K562 (cell line): ENCODE data around the gene TMEM89. TPM values are rescaled to one million over a fixed set of nuclear protein-coding genes. Genes with fewer than 3 reads are reported as not detected.

Source experiments
- CREB1 ChIP-seq, 2 experiments: sonication (generic) in 1 of 2; formaldehyde crosslinking in 1 of 2; IDR thresholded peaks; 2 replicates each; pipeline versions ENCODE4 v1.6.1 to v1.8.0; 2012 to 2022; ENCODE audit warnings: inconsistent platforms in 1 of 2, mild to moderate bottlenecking in 1 of 2, missing genetic modification reagents in 1 of 2, moderate library complexity in 1 of 2
- FOXK2 ChIP-seq, 2 experiments: fragments of 450-650 bp; IDR thresholded peaks in 1 of 2; conservative IDR thresholded peaks in 1 of 2; 2 replicates each; pipeline ENCODE4 v1.6.1; 2016; ENCODE audit warnings: low read depth in 2 of 2, mild to moderate bottlenecking in 1 of 2
- GABPB2 ChIP-seq: fragments of 250-450 bp; sonication (Bioruptor Pico); conservative IDR thresholded peaks from 2 replicates; pipeline ENCODE4 v1.5.1; 2021; ENCODE audit warnings: mild to moderate bottlenecking
- GTF2F1 ChIP-seq: IDR thresholded peaks from 2 replicates; pipeline ENCODE4 v1.6.1; 2011; ENCODE audit warnings: low read depth, low read length, improper control_type of control experiment
- HEY1 ChIP-seq: fragments of 250-450 bp; sonication (Bioruptor Pico); IDR thresholded peaks from 2 replicates; pipeline ENCODE4 v1.5.0; 2020; ENCODE audit warnings: mild to moderate bottlenecking, moderate library complexity, borderline replicate concordance
- JUN ChIP-seq, 2 experiments: sonication (generic) in 1 of 2; formaldehyde crosslinking in 1 of 2; IDR thresholded peaks; 2 replicates each; pipeline versions ENCODE4 v1.6.1 to v1.8.0; 2012 to 2022; ENCODE audit warnings: borderline replicate concordance in 2 of 2, mild to moderate bottlenecking in 2 of 2, improper control_type of control experiment in 1 of 2, low read depth in 1 of 2, low read length in 1 of 2, missing genetic modification reagents in 1 of 2
- LCOR ChIP-seq: sonication (generic); formaldehyde crosslinking; IDR thresholded peaks from 2 replicates; pipeline ENCODE4 v1.8.0; 2022; ENCODE audit warnings: mild to moderate bottlenecking, missing genetic modification reagents
- MAFG ChIP-seq: fragments of 450-650 bp; conservative IDR thresholded peaks from 2 replicates; pipeline ENCODE4 v1.6.1; 2016; ENCODE audit warnings: missing genetic modification characterization, missing compliant biosample characterization
- MECOM ChIP-seq: fragments of 250-450 bp; sonication (Bioruptor Pico); IDR thresholded peaks from 2 replicates; pipeline ENCODE4 v1.8.0; 2022; ENCODE audit warnings: inconsistent platforms
- NFATC3 ChIP-seq: fragments of 450-650 bp; IDR thresholded peaks from 2 replicates; pipeline ENCODE4 v1.6.1; 2017; ENCODE audit warnings: mild to moderate bottlenecking
- NR1H2 ChIP-seq: sonication (generic); formaldehyde crosslinking; IDR thresholded peaks from 2 replicates; pipeline ENCODE4 v1.4.0; 2020; ENCODE audit warnings: mild to moderate bottlenecking, missing genetic modification reagents
- NR2C1 ChIP-seq, 2 experiments: fragments of 450-650 bp; IDR thresholded peaks; 2 replicates each; pipeline ENCODE4 v1.6.1; 2017; ENCODE audit warnings: mild to moderate bottlenecking in 2 of 2, antibody characterized with exemption in 1 of 2, inconsistent platforms in 1 of 2, missing compliant biosample characterization in 1 of 2, missing genetic modification characterization in 1 of 2
- SMAD4 ChIP-seq: fragments of 250-450 bp; sonication (Bioruptor Pico); conservative IDR thresholded peaks from 2 replicates; pipeline ENCODE4 v1.8.0; 2021; ENCODE audit warnings: inconsistent platforms, mild to moderate bottlenecking, moderate library complexity
- ZBTB17 ChIP-seq: fragments of 450-650 bp; formaldehyde crosslinking; IDR thresholded peaks from 2 replicates; pipeline ENCODE4 v1.4.0; 2020; ENCODE audit warnings: mild to moderate bottlenecking
- ZNF431 ChIP-seq: sonication (generic); formaldehyde crosslinking; IDR thresholded peaks from 2 replicates; pipeline ENCODE4 v1.8.0; 2022; ENCODE audit warnings: mild to moderate bottlenecking, missing genetic modification reagents
- ZNF589 ChIP-seq: fragments of 200-800 bp; sonication (Bioruptor generic); IDR thresholded peaks from 2 replicates; pipeline ENCODE4 v1.6.1; 2016; ENCODE audit warnings: low read depth, missing genetic modification characterization, missing compliant biosample characterization
- polyA plus RNA-seq, 8 experiments: library from polyadenylated mRNA; depleted of rRNA in 4 of 8; stranded (reverse) in 5 of 8; unstranded in 3 of 8; fragments of >200 nt; fragmentation: Nextera tagmentation in 2 of 8; fragmentation: Illumina TruSeq in 1 of 8; extraction: Ambion mirVana in 2 of 8; extraction: Trizol in 1 of 8; gene quantifications; 2 replicates each; pipeline versions ENCODE4 v1.2.1 to v1.2.3, GENCODE V29; 2011 to 2014; ENCODE audit warnings: inconsistent platforms in 1 of 8, missing spikeins in 1 of 8
- total RNA-seq, 7 experiments: library from RNA; depleted of rRNA in 6 of 7; stranded (reverse); fragments of >200 nt in 6 of 7; fragmentation: Illumina TruSeq in 2 of 7; extraction: Trizol in 2 of 7; gene quantifications; 2 replicates each; pipeline versions ENCODE4 v1.2.1 to v1.2.3, GENCODE V29; 2011 to 2021; ENCODE audit warnings: low replicate concordance in 1 of 7
- TF ChIP-seq, protein P1 (sequence below): fragments of 250-450 bp; sonication (Bioruptor Pico); IDR thresholded peaks from 2 replicates; pipeline ENCODE4 v1.9.0; 2021; ENCODE audit warnings: mild to moderate bottlenecking, inconsistent platforms
- TF ChIP-seq, protein P2 (sequence below): fragments of 250-450 bp; sonication (Bioruptor Pico); IDR thresholded peaks from 2 replicates; pipeline ENCODE4 v1.4.0; 2020
- TF ChIP-seq, protein P3 (sequence below): fragments of 250-450 bp; sonication (Bioruptor Pico); IDR thresholded peaks from 2 replicates; pipeline ENCODE4 v1.8.0; 2022; ENCODE audit warnings: moderate library complexity, mild to moderate bottlenecking, inconsistent platforms
- TF ChIP-seq, protein P4 (sequence below): sonication (generic); formaldehyde crosslinking; IDR thresholded peaks from 2 replicates; pipeline ENCODE4 v1.8.1; 2023; ENCODE audit warnings: mild to moderate bottlenecking, missing genetic modification reagents

TMEM89 gene
- total and polyA plus RNA-seq, 9 of the 15 experiments (the other 6 are each of a cell fraction or from before 2014, with no cell fraction given), result not detected

DNA sequence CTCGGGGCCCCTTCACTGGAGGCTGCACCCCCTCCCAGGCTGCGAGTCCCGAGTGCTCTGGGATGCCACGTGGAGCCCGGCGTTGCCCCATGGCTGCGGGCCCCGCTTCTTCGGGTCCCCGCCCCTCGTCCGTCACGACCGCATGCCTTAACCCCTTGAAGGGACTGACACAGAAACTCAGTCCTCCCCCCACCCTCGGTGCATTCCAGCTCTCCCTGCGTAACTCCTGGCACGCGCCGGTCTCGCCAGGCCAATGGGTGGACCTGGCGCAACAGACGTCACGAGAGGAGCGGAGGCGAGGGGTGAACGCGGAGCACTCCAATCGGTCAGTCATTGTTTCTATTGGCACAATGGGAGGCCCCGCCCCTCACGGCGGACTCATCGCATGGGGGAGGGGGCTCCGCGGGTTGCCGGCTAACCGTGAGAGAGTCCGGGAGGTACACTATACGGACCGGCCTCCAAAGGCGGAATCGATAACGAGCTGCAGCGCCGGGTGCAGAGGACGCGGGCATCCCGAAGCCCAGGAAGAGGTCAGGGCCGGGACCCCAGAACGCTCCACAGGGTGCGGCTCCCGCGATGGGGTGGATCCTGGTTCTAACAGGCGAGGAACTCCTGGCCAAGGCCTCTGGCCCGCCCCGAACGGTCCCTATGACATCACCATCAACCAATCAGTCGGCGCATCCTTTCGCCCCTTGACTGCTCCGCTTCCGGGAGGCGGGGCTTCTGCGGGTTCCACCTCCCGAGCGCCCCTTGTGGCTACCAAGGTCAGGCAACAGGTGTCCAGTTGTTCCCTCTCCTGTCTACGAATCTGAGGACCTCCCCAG is 42.1 kb upstream of the TMEM89 start (continued):
- TF ChIP-seq FOXK2 (conservative IDR thresholded peaks at IDR 0.05 in 1 of 2, IDR thresholded peaks at IDR 0.05 in 1 of 2; ENCODE audit: low read depth in 2 of 2), result peak; percentile 53 to 56; a peak in 2 of 4 replicates
- no peak for TF ChIP-seq GABPB2
- TF ChIP-seq, protein P1, sequence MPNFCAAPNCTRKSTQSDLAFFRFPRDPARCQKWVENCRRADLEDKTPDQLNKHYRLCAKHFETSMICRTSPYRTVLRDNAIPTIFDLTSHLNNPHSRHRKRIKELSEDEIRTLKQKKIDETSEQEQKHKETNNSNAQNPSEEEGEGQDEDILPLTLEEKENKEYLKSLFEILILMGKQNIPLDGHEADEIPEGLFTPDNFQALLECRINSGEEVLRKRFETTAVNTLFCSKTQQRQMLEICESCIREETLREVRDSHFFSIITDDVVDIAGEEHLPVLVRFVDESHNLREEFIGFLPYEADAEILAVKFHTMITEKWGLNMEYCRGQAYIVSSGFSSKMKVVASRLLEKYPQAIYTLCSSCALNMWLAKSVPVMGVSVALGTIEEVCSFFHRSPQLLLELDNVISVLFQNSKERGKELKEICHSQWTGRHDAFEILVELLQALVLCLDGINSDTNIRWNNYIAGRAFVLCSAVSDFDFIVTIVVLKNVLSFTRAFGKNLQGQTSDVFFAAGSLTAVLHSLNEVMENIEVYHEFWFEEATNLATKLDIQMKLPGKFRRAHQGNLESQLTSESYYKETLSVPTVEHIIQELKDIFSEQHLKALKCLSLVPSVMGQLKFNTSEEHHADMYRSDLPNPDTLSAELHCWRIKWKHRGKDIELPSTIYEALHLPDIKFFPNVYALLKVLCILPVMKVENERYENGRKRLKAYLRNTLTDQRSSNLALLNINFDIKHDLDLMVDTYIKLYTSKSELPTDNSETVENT (CRISPR knock-in tag), result no peak
- peak; percentile 22 for TF ChIP-seq ZBTB17
- TF ChIP-seq HEY1 (CRISPR knock-in tag), result no peak
- TF ChIP-seq, protein P2, sequence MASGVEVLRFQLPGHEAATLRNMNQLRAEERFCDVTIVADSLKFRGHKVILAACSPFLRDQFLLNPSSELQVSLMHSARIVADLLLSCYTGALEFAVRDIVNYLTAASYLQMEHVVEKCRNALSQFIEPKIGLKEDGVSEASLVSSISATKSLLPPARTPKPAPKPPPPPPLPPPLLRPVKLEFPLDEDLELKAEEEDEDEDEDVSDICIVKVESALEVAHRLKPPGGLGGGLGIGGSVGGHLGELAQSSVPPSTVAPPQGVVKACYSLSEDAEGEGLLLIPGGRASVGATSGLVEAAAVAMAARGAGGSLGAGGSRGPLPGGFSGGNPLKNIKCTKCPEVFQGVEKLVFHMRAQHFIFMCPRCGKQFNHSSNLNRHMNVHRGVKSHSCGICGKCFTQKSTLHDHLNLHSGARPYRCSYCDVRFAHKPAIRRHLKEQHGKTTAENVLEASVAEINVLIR (CRISPR knock-in tag), result 0 out of 2 replicates have a peak, but pooled peaks have one; percentile 12
- TF ChIP-seq JUN (IDR thresholded peaks at IDR 0.05; ENCODE audit: borderline replicate concordance, low read depth, low read length), result peak; percentile 72
- TF ChIP-seq JUN (CRISPR knock-in tag; IDR thresholded peaks at IDR 0.05; ENCODE audit: borderline replicate concordance), result no peak; the same call in 1 of the 2 replicates
- peak; percentile 69 for TF ChIP-seq CREB1 (IDR thresholded peaks at IDR 0.05)
- peak; percentile 83 for TF ChIP-seq CREB1 (CRISPR knock-in tag; IDR thresholded peaks at IDR 0.05)
- TF ChIP-seq LCOR (CRISPR knock-in tag), result peak; percentile 76
- no peak for TF ChIP-seq GTF2F1
- no peak for TF ChIP-seq NR1H2 (CRISPR knock-in tag)
- TF ChIP-seq ZNF431 (CRISPR knock-in tag), result peak; percentile 52; the same call in 1 of the 2 replicates
- no peak for TF ChIP-seq NR2C1 (IDR thresholded peaks at IDR 0.05)
- TF ChIP-seq NR2C1 (tag; IDR thresholded peaks at IDR 0.05), result no peak
- no peak for TF ChIP-seq NFATC3
- no peak for TF ChIP-seq SMAD4 (CRISPR knock-in tag)
- TF ChIP-seq ZNF589 (CRISPR knock-in tag), result 0 out of 2 replicates have a peak, but pooled peaks have one; percentile 41
- no peak for TF ChIP-seq MAFG (tag)
- no peak for TF ChIP-seq MECOM (CRISPR knock-in tag)
- TF ChIP-seq, protein P3, sequence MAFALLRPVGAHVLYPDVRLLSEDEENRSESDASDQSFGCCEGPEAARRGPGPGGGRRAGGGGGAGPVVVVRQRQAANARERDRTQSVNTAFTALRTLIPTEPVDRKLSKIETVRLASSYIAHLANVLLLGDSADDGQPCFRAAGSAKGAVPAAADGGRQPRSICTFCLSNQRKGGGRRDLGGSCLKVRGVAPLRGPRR (CRISPR knock-in tag), result no peak
- TF ChIP-seq, protein P4, sequence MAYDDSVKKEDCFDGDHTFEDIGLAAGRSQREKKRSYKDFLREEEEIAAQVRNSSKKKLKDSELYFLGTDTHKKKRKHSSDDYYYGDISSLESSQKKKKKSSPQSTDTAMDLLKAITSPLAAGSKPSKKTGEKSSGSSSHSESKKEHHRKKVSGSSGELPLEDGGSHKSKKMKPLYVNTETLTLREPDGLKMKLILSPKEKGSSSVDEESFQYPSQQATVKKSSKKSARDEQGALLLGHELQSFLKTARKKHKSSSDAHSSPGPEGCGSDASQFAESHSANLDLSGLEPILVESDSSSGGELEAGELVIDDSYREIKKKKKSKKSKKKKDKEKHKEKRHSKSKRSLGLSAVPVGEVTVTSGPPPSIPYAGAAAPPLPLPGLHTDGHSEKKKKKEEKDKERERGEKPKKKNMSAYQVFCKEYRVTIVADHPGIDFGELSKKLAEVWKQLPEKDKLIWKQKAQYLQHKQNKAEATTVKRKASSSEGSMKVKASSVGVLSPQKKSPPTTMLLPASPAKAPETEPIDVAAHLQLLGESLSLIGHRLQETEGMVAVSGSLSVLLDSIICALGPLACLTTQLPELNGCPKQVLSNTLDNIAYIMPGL (CRISPR knock-in tag), result peak; percentile 80; the same call in 1 of the 2 replicates
